ENCODE results near the gene CDK14.

The CDK14 gene

GRCh38 chr7:90886416-90886815 lies 290.3 kb downstream of the CDK14 start:
- H3K27me3 Mint-ChIP-seq (ENCODE audit: low read depth) = no peaks in the 10 kb centered on the region
- DNase-seq (ENCODE audit: low spot score) = no peak
- no peaks in the 10 kb centered on the region for H3K4me1 Mint-ChIP-seq (ENCODE audit: low read depth)
- H3K4me3 Mint-ChIP-seq = no peak overlapping the region
- no peak overlapping the region for H3K27ac Mint-ChIP-seq
- H3K36me3 Mint-ChIP-seq (ENCODE audit: low read depth) = no peaks in the 10 kb centered on the region
- H3K9me3 Mint-ChIP-seq = no peaks in the 10 kb centered on the region

GRCh38 chr7:90889210-90889609 lies 293.1 kb downstream of the CDK14 start:
- Mint-ChIP-seq H3K4me1 (ENCODE audit: low read depth) (no peaks in the 10 kb centered on the region), H3K27me3 (ENCODE audit: low read depth) (no peaks in the 10 kb centered on the region), H3K27ac (no peak overlapping the region), H3K4me3 (no peak overlapping the region), H3K9me3 (no peaks in the 10 kb centered on the region), H3K36me3 (ENCODE audit: low read depth) (no peaks in the 10 kb centered on the region)
- no peak for DNase-seq (ENCODE audit: low spot score)

DNA sequence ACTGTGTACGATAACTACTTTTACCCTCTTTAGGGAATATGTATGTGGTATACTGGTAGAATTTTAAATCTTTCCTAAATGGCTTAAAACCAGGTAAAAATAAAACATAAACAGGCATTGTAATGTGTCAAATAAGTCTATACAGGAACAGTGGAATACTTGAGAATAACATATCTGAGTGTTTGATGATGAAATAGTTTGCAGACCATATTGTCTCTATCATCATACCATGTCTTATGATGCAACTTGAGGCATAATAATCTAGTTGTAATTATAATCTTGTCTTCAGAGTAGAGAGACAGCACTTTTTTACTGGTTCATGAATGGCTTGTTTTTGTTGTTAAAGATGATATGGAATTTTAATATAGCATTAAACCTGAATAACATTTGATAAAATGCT lies 293.5 kb downstream of the CDK14 start:
- Mint-ChIP-seq H3K27ac (no peak overlapping the region), H3K9me3 (no peaks in the 10 kb centered on the region), H3K4me3 (no peak overlapping the region), H3K27me3 (ENCODE audit: low read depth) (no peaks in the 10 kb centered on the region), H3K4me1 (ENCODE audit: low read depth) (no peaks in the 10 kb centered on the region), H3K36me3 (ENCODE audit: low read depth) (no peaks in the 10 kb centered on the region)
- DNase-seq (ENCODE audit: low spot score) = no peak

- Mint-ChIP-seq H3K9me3 (no peaks in the 10 kb centered on the region), H3K4me3 (no peak overlapping the region), H3K36me3 (ENCODE audit: low read depth) (no peaks in the 10 kb centered on the region), H3K4me1 (ENCODE audit: low read depth) (no peaks in the 10 kb centered on the region), H3K27ac (no peak overlapping the region), H3K27me3 (ENCODE audit: low read depth) (no peaks in the 10 kb centered on the region)
- DNase-seq (ENCODE audit: low spot score) = no peak
Measured at GRCh38 chr7:90891529-90891928, 295.4 kb downstream of the CDK14 start.

GRCh38 chr7:90892213-90892612 lies 296.1 kb downstream of the CDK14 start:
- Mint-ChIP-seq H3K27ac (no peak overlapping the region), H3K36me3 (ENCODE audit: low read depth) (no peaks in the 10 kb centered on the region), H3K4me3 (no peak overlapping the region), H3K9me3 (no peaks in the 10 kb centered on the region), H3K4me1 (ENCODE audit: low read depth) (no peaks in the 10 kb centered on the region), H3K27me3 (ENCODE audit: low read depth) (no peaks in the 10 kb centered on the region)
- no peak for DNase-seq (ENCODE audit: low spot score)

GRCh38 chr7:90894122-90894521 lies 298.0 kb downstream of the CDK14 start:
- no peak overlapping the region for H3K4me3 Mint-ChIP-seq
- no peaks in the 10 kb centered on the region for H3K4me1 Mint-ChIP-seq (ENCODE audit: low read depth)
- no peaks in the 10 kb centered on the region for H3K36me3 Mint-ChIP-seq (ENCODE audit: low read depth)
- H3K27ac Mint-ChIP-seq = no peak overlapping the region
- H3K9me3 Mint-ChIP-seq = no peaks in the 10 kb centered on the region
- no peak for DNase-seq (ENCODE audit: low spot score)
- no peaks in the 10 kb centered on the region for H3K27me3 Mint-ChIP-seq (ENCODE audit: low read depth)

DNA sequence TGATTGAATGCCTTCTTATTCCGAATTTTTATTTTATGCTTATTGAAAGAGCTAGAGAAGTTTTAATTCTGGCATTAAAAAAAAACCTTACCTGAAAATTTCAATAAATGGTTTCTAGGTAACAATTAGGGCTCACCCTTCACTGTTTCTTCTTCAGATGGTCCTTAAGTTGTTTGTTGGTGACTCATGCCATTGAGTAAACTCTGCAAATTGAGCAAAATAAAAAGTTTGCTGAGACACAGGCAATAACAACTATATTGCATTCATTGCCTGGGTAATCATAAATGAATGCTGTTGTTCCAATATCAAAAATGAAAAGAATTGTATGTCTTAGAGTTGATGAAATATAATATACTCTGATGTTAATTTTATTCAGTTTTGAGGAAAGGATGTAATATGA lies 300.3 kb downstream of the CDK14 start:
- no peaks in the 10 kb centered on the region for H3K9me3 Mint-ChIP-seq

GRCh38 chr7:90897961-90898469 lies 301.9 kb downstream of the CDK14 start:
- Mint-ChIP-seq H3K27ac (no peak overlapping the region), H3K36me3 (ENCODE audit: low read depth) (no peaks in the 10 kb centered on the region)

More for the DNA sequence above, 300.3 kb downstream of the CDK14 start:
- Mint-ChIP-seq H3K27ac (no peak overlapping the region), H3K36me3 (ENCODE audit: low read depth) (no peaks in the 10 kb centered on the region), H3K27me3 (ENCODE audit: low read depth) (no peaks in the 10 kb centered on the region), H3K4me1 (ENCODE audit: low read depth) (no peaks in the 10 kb centered on the region), H3K4me3 (no peak overlapping the region)
- no peak for DNase-seq (ENCODE audit: low spot score)

DNA sequence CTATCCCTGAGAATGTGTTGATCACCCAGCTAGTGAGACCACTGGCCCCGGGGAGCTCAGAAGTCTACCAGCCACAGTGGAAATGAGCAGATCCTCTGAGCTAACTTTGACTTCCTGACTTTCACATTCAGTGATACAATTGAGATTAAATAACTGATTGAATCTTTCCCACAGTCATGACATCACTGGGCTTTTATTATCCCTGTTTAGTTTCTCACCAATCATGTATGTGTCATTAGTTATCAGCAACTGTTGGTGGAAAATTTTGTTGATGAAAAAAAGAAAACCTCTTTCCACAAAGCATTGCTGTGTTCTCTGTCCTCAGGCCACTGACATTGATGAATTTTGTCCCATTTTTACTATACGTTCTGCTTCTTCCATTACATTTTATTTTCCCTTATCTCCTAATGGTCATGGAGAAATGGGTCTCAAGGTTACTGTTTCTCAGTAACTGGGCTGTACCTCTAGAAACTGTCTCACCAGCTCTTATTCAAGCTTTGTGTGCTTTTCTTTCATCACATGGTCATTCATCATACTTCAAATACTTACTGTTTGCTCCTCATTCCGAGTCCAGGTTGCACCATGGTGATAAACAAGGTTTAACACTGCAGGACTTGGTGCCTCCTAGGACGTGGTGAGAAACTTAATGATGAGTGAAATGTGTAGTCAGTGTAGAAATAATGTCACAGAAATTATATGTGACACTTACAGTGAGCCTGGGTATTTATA lies 304.7 kb downstream of the CDK14 start:
- H3K4me1 Mint-ChIP-seq (ENCODE audit: low read depth) = no peaks in the 10 kb centered on the region
- H3K36me3 Mint-ChIP-seq (ENCODE audit: low read depth) = no peaks in the 10 kb centered on the region
- no peak overlapping the region for H3K27ac Mint-ChIP-seq
- DNase-seq (ENCODE audit: low spot score) = no peak
- H3K4me3 Mint-ChIP-seq = no peak overlapping the region
- H3K27me3 Mint-ChIP-seq (ENCODE audit: low read depth) = no peaks in the 10 kb centered on the region
- H3K9me3 Mint-ChIP-seq = no peaks in the 10 kb centered on the region

More at GRCh38 chr7:90897961-90898469, 301.9 kb downstream of the CDK14 start:
- no peaks in the 10 kb centered on the region for H3K9me3 Mint-ChIP-seq
- DNase-seq (ENCODE audit: low spot score) = no peak
- H3K4me3 Mint-ChIP-seq = no peak overlapping the region
- no peaks in the 10 kb centered on the region for H3K4me1 Mint-ChIP-seq (ENCODE audit: low read depth)
- H3K27me3 Mint-ChIP-seq (ENCODE audit: low read depth) = no peaks in the 10 kb centered on the region

DNA sequence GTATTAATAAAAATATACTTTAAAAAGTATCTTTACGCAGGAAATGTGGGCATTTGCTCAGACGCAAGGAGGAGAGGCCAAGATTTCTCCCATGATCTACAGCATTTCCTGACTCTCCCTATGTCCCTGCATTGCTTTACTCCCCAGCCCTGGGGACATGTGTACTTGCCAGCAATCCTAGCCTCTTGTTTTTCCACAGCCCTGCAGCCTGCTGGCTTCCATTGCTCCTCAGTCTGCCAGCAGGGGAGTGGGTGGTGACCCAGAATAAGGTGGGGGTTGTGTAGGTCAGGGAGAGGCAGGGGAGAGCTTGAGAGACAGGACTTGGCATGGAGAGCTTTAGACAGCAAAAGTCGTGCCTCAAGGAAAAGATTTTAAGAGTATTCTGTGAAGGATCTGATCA lies 307.7 kb downstream of the CDK14 start:
- no peak overlapping the region for H3K4me3 Mint-ChIP-seq
- no peak for DNase-seq (ENCODE audit: low spot score)
- no peak overlapping the region for H3K27ac Mint-ChIP-seq
- no peaks in the 10 kb centered on the region for H3K4me1 Mint-ChIP-seq (ENCODE audit: low read depth)
- no peaks in the 10 kb centered on the region for H3K9me3 Mint-ChIP-seq
- no peaks in the 10 kb centered on the region for H3K27me3 Mint-ChIP-seq (ENCODE audit: low read depth)
- no peaks in the 10 kb centered on the region for H3K36me3 Mint-ChIP-seq (ENCODE audit: low read depth)

DNA sequence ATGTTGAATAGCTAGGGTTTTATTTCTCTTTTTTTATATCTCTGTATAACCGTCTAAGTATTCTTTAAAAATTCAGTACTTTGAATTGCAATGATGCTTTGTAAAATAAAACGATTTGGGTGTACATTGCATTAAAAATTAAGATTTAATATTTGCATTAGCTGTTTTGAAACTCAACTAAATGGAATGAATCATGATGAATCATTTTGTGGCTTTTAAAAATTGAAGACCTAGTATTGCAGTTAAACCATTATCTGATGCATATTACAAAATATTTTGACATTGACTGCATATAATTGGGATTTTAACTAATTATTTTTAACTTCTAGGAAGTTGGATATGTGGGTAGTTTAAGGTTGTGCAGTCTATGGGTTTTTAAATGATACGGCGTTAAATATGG lies 314.0 kb downstream of the CDK14 start:
- Mint-ChIP-seq H3K27me3 (ENCODE audit: low read depth) (no peaks in the 10 kb centered on the region), H3K9me3 (no peaks in the 10 kb centered on the region), H3K4me1 (ENCODE audit: low read depth) (no peaks in the 10 kb centered on the region), H3K27ac (no peak overlapping the region), H3K4me3 (no peak overlapping the region), H3K36me3 (ENCODE audit: low read depth) (no peaks in the 10 kb centered on the region)
- no peak for DNase-seq (ENCODE audit: low spot score)

- no peaks in the 10 kb centered on the region for H3K4me1 Mint-ChIP-seq (ENCODE audit: low read depth)
- no peaks in the 10 kb centered on the region for H3K36me3 Mint-ChIP-seq (ENCODE audit: low read depth)
- no peaks in the 10 kb centered on the region for H3K27me3 Mint-ChIP-seq (ENCODE audit: low read depth)
- DNase-seq (ENCODE audit: low spot score) = no peak
- H3K9me3 Mint-ChIP-seq = no peaks in the 10 kb centered on the region
- no peak overlapping the region for H3K4me3 Mint-ChIP-seq
- no peak overlapping the region for H3K27ac Mint-ChIP-seq
Measured at GRCh38 chr7:90916319-90916718, 320.2 kb downstream of the CDK14 start.

DNA sequence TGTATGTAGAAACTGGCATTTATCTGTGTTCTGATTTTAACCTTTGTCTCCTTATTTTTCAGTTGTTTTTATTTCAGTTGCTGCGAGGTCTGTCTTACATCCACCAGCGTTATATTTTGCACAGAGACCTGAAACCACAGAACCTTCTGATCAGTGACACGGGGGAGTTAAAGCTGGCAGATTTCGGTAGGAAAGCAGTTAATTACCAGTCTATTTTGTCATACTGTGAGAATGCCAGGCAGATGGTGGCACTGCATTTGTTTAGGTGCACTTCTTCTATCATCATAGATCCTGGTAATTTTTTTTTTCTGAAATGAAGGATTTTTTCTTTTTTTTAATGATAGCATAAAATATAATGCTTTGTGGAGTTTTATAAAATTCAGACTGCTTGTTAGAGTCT lies 321.4 kb downstream of the CDK14 start:
- Mint-ChIP-seq H3K27ac (no peak overlapping the region), H3K27me3 (ENCODE audit: low read depth) (no peaks in the 10 kb centered on the region), H3K4me1 (ENCODE audit: low read depth) (no peaks in the 10 kb centered on the region), H3K4me3 (no peak overlapping the region), H3K36me3 (ENCODE audit: low read depth) (no peaks in the 10 kb centered on the region), H3K9me3 (no peaks in the 10 kb centered on the region)
- DNase-seq (ENCODE audit: low spot score) = no peak

- Mint-ChIP-seq H3K4me3 (no peak overlapping the region), H3K4me1 (ENCODE audit: low read depth) (no peaks in the 10 kb centered on the region), H3K36me3 (ENCODE audit: low read depth) (no peaks in the 10 kb centered on the region), H3K9me3 (no peaks in the 10 kb centered on the region), H3K27me3 (ENCODE audit: low read depth) (no peaks in the 10 kb centered on the region), H3K27ac (no peak overlapping the region)
- no peak for DNase-seq (ENCODE audit: low spot score)
Measured at GRCh38 chr7:90918303-90918702, 322.2 kb downstream of the CDK14 start.

- Mint-ChIP-seq H3K36me3 (ENCODE audit: low read depth) (no peaks in the 10 kb centered on the region), H3K4me3 (no peak overlapping the region), H3K27me3 (ENCODE audit: low read depth) (no peaks in the 10 kb centered on the region), H3K4me1 (ENCODE audit: low read depth) (no peaks in the 10 kb centered on the region), H3K9me3 (no peaks in the 10 kb centered on the region), H3K27ac (no peak overlapping the region)
- no peak for DNase-seq (ENCODE audit: low spot score)
Measured at GRCh38 chr7:90919816-90920215, 323.7 kb downstream of the CDK14 start.
